Sigmoid colon (tissue), 4 donors: ENCODE results near the gene SATB2.

Experiments used
- EP300 ChIP-seq, 4 donors: sonication (generic); formaldehyde crosslinking; IDR thresholded peaks; one replicate each; pipeline ENCODE4 v1.6.1; 2017; ENCODE audit warnings: antibody characterized with exemption in 4 of 4
- POLR2A ChIP-seq, 2 donors: fragments of 450-650 bp; IDR thresholded peaks; one replicate each; pipeline ENCODE4 v1.6.1; 2016; ENCODE audit warnings: antibody characterized with exemption in 2 of 2, mild to moderate bottlenecking in 2 of 2, moderate library complexity in 2 of 2
- POLR2AphosphoS5 ChIP-seq, 4 donors: sonication (generic); formaldehyde crosslinking; IDR thresholded peaks; one replicate each; pipeline ENCODE4 v1.6.1; 2017; ENCODE audit warnings: antibody characterized with exemption in 4 of 4
- TF ChIP-seq, protein P1 (sequence below), 4 experiments: fragments of 450-650 bp in 3 of 4; fragments of 200-600 bp in 1 of 4; IDR thresholded peaks; one replicate each; pipeline ENCODE4 v1.5.1; 2016 to 2019; ENCODE audit warnings: antibody characterized with exemption in 4 of 4, mild to moderate bottlenecking in 3 of 4, moderate library complexity in 2 of 4

DNA sequence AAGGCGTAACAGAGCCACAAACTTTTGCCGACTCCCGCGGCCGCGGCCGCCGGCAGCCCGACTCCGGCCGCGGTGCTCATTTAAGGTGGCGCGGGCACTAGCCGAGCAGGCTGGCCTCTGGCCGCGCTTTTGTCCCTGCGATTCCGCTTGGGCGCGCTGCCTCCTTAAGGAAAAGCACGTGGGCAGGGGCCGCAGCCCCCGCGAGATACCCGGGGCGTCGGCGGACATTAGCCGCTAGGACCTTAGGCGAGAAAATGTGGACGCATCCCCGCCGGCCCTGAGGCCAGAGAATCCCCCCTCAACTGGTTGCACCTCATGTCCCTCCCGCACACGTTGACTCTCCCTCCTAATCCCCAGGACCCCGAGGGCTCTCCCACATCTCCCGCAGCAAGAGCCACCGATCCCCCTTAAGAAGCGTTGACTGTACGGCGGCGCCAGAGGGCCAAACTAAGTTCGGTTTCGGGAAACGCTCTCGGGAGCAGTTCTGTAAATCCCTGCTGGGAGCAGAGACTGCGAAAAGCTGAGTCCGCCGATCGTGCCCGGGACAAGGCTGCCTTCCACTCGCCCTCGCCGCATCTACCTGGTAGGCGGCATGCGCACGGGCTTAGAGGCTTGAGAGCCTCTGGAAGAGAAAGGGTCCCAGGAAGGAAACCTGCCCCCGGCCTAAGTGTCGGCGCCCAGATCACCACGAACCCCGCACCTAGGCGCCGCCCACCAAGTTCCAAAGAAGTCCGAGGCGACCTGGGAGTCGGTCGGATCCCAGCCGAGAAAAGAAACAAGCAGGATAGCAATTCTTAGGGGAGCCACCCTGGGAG, 1.8 kb upstream of the SATB2 start:
- TF ChIP-seq EP300 (IDR thresholded peaks at IDR 0.05): no peak
- TF ChIP-seq POLR2A (IDR thresholded peaks at IDR 0.05): no peak
- TF ChIP-seq, protein P1, sequence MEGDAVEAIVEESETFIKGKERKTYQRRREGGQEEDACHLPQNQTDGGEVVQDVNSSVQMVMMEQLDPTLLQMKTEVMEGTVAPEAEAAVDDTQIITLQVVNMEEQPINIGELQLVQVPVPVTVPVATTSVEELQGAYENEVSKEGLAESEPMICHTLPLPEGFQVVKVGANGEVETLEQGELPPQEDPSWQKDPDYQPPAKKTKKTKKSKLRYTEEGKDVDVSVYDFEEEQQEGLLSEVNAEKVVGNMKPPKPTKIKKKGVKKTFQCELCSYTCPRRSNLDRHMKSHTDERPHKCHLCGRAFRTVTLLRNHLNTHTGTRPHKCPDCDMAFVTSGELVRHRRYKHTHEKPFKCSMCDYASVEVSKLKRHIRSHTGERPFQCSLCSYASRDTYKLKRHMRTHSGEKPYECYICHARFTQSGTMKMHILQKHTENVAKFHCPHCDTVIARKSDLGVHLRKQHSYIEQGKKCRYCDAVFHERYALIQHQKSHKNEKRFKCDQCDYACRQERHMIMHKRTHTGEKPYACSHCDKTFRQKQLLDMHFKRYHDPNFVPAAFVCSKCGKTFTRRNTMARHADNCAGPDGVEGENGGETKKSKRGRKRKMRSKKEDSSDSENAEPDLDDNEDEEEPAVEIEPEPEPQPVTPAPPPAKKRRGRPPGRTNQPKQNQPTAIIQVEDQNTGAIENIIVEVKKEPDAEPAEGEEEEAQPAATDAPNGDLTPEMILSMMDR (IDR thresholded peaks at IDR 0.05): no peak
- TF ChIP-seq POLR2AphosphoS5 (IDR thresholded peaks at IDR 0.05): peak; percentile 51 to 86 (median 68)
